GM20000 (cell line): ENCODE measurements around the gene FAM170B.

Source experiments
- DNase-seq: peaks from one replicate; pipeline ENCODE4 v3.0.0; 2012; ENCODE audit warnings: low spot score
- CTCF ChIP-seq: IDR thresholded peaks from 2 replicates; pipeline ENCODE4 v1.5.1; 2012; ENCODE audit warnings: mild to moderate bottlenecking, control low read depth; ENCODE audit errors: extremely low read depth, missing control alignments

The FAM170B gene

GRCh38 chr10:49150426-49150825 is 16.6 kb upstream of the FAM170B start:
- TF ChIP-seq CTCF = no peak
- DNase-seq = no peak

- no peak for TF ChIP-seq CTCF
- DNase-seq = no peak
Measured at GRCh38 chr10:49149881-49150280, 16.1 kb upstream of the FAM170B start.

GRCh38 chr10:49144058-49144720 is 10.4 kb upstream of the FAM170B start:
- TF ChIP-seq CTCF = no peak
- DNase-seq = no peak

- no peak for TF ChIP-seq CTCF
- no peak for DNase-seq
Measured at GRCh38 chr10:49143249-49143648, 9.4 kb upstream of the FAM170B start.

- TF ChIP-seq CTCF = no peak
- peak; percentile 48 for DNase-seq
Measured at GRCh38 chr10:49141541-49142332, 7.9 kb upstream of the FAM170B start.

GRCh38 chr10:49140304-49141177 is 6.7 kb upstream of the FAM170B start:
- no peak for TF ChIP-seq CTCF
- DNase-seq = no peak

GRCh38 chr10:49139846-49140195 is 6.0 kb upstream of the FAM170B start:
- DNase-seq = no peak
- TF ChIP-seq CTCF = no peak
